GM12892 (cell line): ENCODE measurements around the gene MIR17HG.

ENCODE experiments used
- POLR2A ChIP-seq: IDR thresholded peaks from 2 replicates; pipeline ENCODE4 v1.6.1; 2011; ENCODE audit warnings: low read depth, low read length, control low read depth
- POLR2AphosphoS5 ChIP-seq: IDR thresholded peaks from 2 replicates; pipeline ENCODE4 v1.6.1; 2011; ENCODE audit warnings: low read depth, low read length, control low read depth

- TF ChIP-seq POLR2A = no peak
- no peak for TF ChIP-seq POLR2AphosphoS5
These were observed 1.4 kb upstream of the MIR17HG start for GRCh38 chr13:91346062-91346461.
